SK-N-SH treated with all-trans-retinoic acid at 6 μM for 48 hours (cell line): ENCODE measurements around the gene TIAM2.

Experiments used
- ATAC-seq: fragments of 200-7000 bp; cut with Tn5 transposase; 3 replicates; pipeline ENCODE4 v1.9.1; 2020; ENCODE audit warnings: mild to moderate bottlenecking, moderate library complexity
- ARNTL ChIP-seq: fragments of 450-650 bp; formaldehyde crosslinking; IDR thresholded peaks from 2 replicates; pipeline ENCODE4 v1.5.0; 2020; ENCODE audit warnings: low read depth, mild to moderate bottlenecking, moderate library complexity, borderline replicate concordance
- BACH2 ChIP-seq: fragments of 250-450 bp; sonication (Bioruptor Pico); IDR thresholded peaks from 2 replicates; pipeline ENCODE4 v1.9.0; 2021; ENCODE audit warnings: mild to moderate bottlenecking, borderline replicate concordance
- CSDC2 ChIP-seq: fragments of 250-450 bp; sonication (Bioruptor Pico); IDR thresholded peaks from 2 replicates; pipeline ENCODE4 v1.5.0; 2020; ENCODE audit warnings: mild to moderate bottlenecking, moderate library complexity
- CSRNP3 ChIP-seq: fragments of 250-450 bp; sonication (Bioruptor Pico); IDR thresholded peaks from 2 replicates; pipeline ENCODE4 v1.5.1; 2021; ENCODE audit warnings: mild to moderate bottlenecking, moderate library complexity
- ESRRG ChIP-seq: fragments of 250-450 bp; sonication (Bioruptor Pico); IDR thresholded peaks from 2 replicates; pipeline ENCODE4 v1.6.1; 2021; ENCODE audit warnings: mild to moderate bottlenecking
- GLIS3 ChIP-seq: fragments of 250-450 bp; sonication (Bioruptor Pico); IDR thresholded peaks from 2 replicates; pipeline ENCODE4 v1.5.0; 2020; ENCODE audit warnings: mild to moderate bottlenecking, moderate library complexity
- ISL1 ChIP-seq: fragments of 250-450 bp; sonication (Bioruptor Pico); IDR thresholded peaks from 2 replicates; pipeline ENCODE4 v2.1.2; 2022; ENCODE audit warnings: mild to moderate bottlenecking, moderate library complexity
- OSR1 ChIP-seq: fragments of 250-450 bp; sonication (Bioruptor Pico); IDR thresholded peaks from 2 replicates; pipeline ENCODE4 v1.8.0; 2022; ENCODE audit warnings: moderate library complexity, mild to moderate bottlenecking, inconsistent platforms
- POU6F1 ChIP-seq: fragments of 250-450 bp; sonication (Bioruptor Pico); IDR thresholded peaks from 2 replicates; pipeline ENCODE4 v1.8.0; 2021; ENCODE audit warnings: low read depth, mild to moderate bottlenecking, moderate library complexity, borderline replicate concordance
- PPARA ChIP-seq: fragments of 250-450 bp; sonication (Bioruptor Pico); IDR thresholded peaks from 2 replicates; pipeline ENCODE4 v1.5.0; 2020; ENCODE audit warnings: mild to moderate bottlenecking, borderline replicate concordance
- RARB ChIP-seq: fragments of 250-450 bp; sonication (Bioruptor Pico); IDR thresholded peaks from 2 replicates; pipeline ENCODE4 v1.8.0; 2021; ENCODE audit warnings: mild to moderate bottlenecking, moderate library complexity
- SNAI2 ChIP-seq: fragments of 250-450 bp; sonication (Bioruptor Pico); IDR thresholded peaks from 2 replicates; pipeline ENCODE4 v1.5.0; 2020; ENCODE audit warnings: mild to moderate bottlenecking, moderate library complexity
- TCF4 ChIP-seq: fragments of 250-450 bp; sonication (Bioruptor Pico); IDR thresholded peaks from 2 replicates; pipeline ENCODE4 v1.8.0; 2021; ENCODE audit warnings: mild to moderate bottlenecking, moderate library complexity, borderline replicate concordance
- TOX ChIP-seq: fragments of 250-450 bp; sonication (Bioruptor Pico); IDR thresholded peaks from 2 replicates; pipeline ENCODE4 v1.8.0; 2021; ENCODE audit warnings: mild to moderate bottlenecking, moderate library complexity, borderline replicate concordance
- TSHZ2 ChIP-seq: fragments of 250-450 bp; sonication (Bioruptor Pico); IDR thresholded peaks from 2 replicates; pipeline ENCODE4 v1.5.0; 2020; ENCODE audit warnings: mild to moderate bottlenecking, moderate library complexity
- ZC3H10 ChIP-seq: fragments of 250-450 bp; sonication (Bioruptor Pico); IDR thresholded peaks from 2 replicates; pipeline ENCODE4 v1.5.1; 2021; ENCODE audit warnings: mild to moderate bottlenecking, moderate library complexity
- ZFP3 ChIP-seq: fragments of 250-450 bp; sonication (Bioruptor Pico); IDR thresholded peaks from 2 replicates; pipeline ENCODE4 v1.5.0; 2020; ENCODE audit warnings: mild to moderate bottlenecking, moderate library complexity
- ZFP30 ChIP-seq: fragments of 450-650 bp; formaldehyde crosslinking; IDR thresholded peaks from 2 replicates; pipeline ENCODE4 v1.5.0; 2022; ENCODE audit warnings: mild to moderate bottlenecking, moderate library complexity
- ZNF565 ChIP-seq: fragments of 450-650 bp; formaldehyde crosslinking; conservative IDR thresholded peaks from 2 replicates; pipeline ENCODE4 v1.5.0; 2020; ENCODE audit warnings: low read depth, mild to moderate bottlenecking, moderate library complexity
- ZNF70 ChIP-seq: fragments of 450-650 bp; formaldehyde crosslinking; IDR thresholded peaks from 2 replicates; pipeline ENCODE4 v1.5.0; 2020; ENCODE audit warnings: mild to moderate bottlenecking, moderate library complexity
- ZNF8 ChIP-seq: fragments of 450-650 bp; formaldehyde crosslinking; IDR thresholded peaks from 2 replicates; pipeline ENCODE4 v1.5.0; 2020; ENCODE audit warnings: mild to moderate bottlenecking, moderate library complexity

Gene TIAM2

GRCh38 chr6:155181498-155181897 lies 186.4 kb downstream of the TIAM2 start:
- no peak for ATAC-seq
- TF ChIP-seq SNAI2 (CRISPR knock-in tag), result no peak
- no peak for TF ChIP-seq ZNF70 (CRISPR knock-in tag)
- TF ChIP-seq TCF4 (CRISPR knock-in tag), result no peak
- TF ChIP-seq BACH2 (CRISPR knock-in tag), result no peak
- TF ChIP-seq RARB (CRISPR knock-in tag), result no peak
- no peak for TF ChIP-seq ESRRG (CRISPR knock-in tag)
- TF ChIP-seq TSHZ2, result no peak
- TF ChIP-seq ZC3H10 (CRISPR knock-in tag), result no peak
- TF ChIP-seq ARNTL (CRISPR knock-in tag), result no peak
- no peak for TF ChIP-seq POU6F1 (CRISPR knock-in tag)
- TF ChIP-seq ZFP30 (CRISPR knock-in tag), result no peak
- TF ChIP-seq CSDC2 (CRISPR knock-in tag), result no peak
- TF ChIP-seq PPARA, result no peak
- no peak for TF ChIP-seq ZFP3 (CRISPR knock-in tag)
- no peak for TF ChIP-seq CSRNP3
- TF ChIP-seq TOX (CRISPR knock-in tag), result no peak
- no peak for TF ChIP-seq ZNF8
- TF ChIP-seq OSR1 (CRISPR knock-in tag), result no peak

GRCh38 chr6:155182103-155182502 lies 187.0 kb downstream of the TIAM2 start:
- ATAC-seq, result no peak
- TF ChIP-seq TOX (CRISPR knock-in tag), result no peak
- no peak for TF ChIP-seq ESRRG (CRISPR knock-in tag)
- TF ChIP-seq ZNF565, result no peak
- no peak for TF ChIP-seq TSHZ2
- TF ChIP-seq GLIS3 (CRISPR knock-in tag), result no peak
- no peak for TF ChIP-seq ISL1
- no peak for TF ChIP-seq SNAI2 (CRISPR knock-in tag)
- no peak for TF ChIP-seq CSDC2 (CRISPR knock-in tag)
- TF ChIP-seq RARB (CRISPR knock-in tag), result no peak
- TF ChIP-seq ZFP30 (CRISPR knock-in tag), result no peak
- TF ChIP-seq POU6F1 (CRISPR knock-in tag), result no peak
- TF ChIP-seq CSRNP3, result no peak
- no peak for TF ChIP-seq ARNTL (CRISPR knock-in tag)
- no peak for TF ChIP-seq OSR1 (CRISPR knock-in tag)
